T-helper 2 cell (primary cell): ENCODE data around the gene SLC22A13.
"Not testable (repeated sequence)": the region's sequence is repeated elsewhere in the genome, so short reads cannot be mapped to it uniquely, and the experiment has no call there.

Experiments
- DNase-seq, 5 experiments: peaks; one replicate each; pipeline versions ENCODE4 v3.0.0 to v3.0.0-alpha.2; 2012 to 2022

SLC22A13 gene

DNA sequence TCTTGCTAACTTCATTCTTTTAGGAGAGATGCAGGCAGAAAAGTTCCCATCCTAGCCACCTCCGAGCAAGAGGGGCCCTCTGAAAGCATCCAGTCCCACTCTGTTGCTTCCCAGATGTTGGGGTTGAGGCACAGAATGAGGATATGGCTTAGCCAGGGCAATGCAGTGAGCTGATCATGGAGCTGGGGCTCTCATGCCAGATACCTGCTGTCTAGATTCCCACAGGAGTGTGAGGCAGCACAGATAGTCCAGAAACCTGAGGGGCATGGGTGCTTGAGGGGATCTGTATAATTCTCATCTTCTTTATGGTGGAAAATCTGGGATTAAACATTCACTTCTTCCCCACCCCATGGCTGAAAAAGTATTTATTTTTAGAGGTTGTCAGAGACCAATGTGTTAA, 1.2 kb downstream of the SLC22A13 start:
- no peak for DNase-seq

- DNase-seq, result no peak
Measured at GRCh38 chr3:38267662-38268061, 2.0 kb downstream of the SLC22A13 start.

DNA sequence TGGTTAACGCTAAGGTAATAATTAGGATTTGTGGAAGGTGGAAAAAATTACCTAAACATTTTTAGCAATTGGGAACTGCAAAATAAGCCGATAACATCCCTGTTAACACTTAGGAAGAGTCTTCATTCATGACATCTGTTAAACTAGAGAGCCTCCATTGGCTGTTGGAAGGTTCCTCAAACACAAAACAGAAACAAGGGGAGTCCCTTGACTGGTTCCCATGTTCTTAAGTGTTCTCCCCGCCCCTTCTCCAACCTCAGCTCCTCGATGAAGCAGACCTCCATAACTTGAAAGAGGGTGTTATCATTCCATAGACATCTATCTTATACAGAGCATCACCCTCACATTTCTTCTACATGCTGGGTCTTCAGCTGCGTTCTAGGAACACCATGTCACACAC, 2.5 kb downstream of the SLC22A13 start:
- DNase-seq, result no peak

- DNase-seq, result no peak
Measured at GRCh38 chr3:38268522-38268921, 2.9 kb downstream of the SLC22A13 start.

DNA sequence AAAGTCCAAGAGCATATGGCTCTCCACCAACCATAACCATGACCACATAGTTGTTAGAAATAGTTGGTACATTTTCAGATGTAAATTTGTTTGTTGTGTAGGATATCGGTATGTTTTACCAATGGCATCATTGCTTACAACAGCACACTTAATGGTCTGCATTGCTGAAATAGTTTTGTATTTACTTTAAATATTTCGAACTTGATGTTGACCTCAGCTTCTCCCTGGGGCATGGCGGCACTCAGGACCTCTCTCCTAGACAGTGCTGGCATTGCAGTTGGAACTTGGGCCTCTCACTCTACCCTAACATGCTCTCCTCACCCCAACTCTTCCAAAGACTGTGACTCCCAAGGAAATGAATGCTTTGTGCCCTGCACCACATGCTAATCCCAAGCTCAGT, 5.0 kb downstream of the SLC22A13 start:
- DNase-seq, result no peak

DNA sequence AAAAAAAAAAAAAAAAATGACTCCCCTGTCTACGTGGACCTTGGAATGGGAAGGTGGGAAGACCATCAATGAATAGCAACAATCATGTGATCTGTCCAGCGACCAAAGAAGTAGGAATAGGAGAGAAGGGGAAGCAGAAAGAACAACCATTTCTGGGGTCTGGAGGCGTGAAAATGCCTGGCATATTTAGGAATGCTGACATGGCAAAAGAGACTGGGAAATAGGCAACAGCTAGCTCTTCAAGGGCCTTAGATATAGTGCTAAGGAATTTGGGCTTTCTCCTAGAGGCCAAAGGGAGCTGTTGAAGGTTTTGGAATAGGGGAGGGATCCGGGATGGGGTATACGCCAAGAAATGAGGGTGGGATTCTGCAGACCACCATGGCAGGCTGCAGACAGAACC, 5.9 kb downstream of the SLC22A13 start:
- DNase-seq, result no peak

GRCh38 chr3:38274864-38275649, 9.4 kb downstream of the SLC22A13 start:
- no peak for DNase-seq

DNA sequence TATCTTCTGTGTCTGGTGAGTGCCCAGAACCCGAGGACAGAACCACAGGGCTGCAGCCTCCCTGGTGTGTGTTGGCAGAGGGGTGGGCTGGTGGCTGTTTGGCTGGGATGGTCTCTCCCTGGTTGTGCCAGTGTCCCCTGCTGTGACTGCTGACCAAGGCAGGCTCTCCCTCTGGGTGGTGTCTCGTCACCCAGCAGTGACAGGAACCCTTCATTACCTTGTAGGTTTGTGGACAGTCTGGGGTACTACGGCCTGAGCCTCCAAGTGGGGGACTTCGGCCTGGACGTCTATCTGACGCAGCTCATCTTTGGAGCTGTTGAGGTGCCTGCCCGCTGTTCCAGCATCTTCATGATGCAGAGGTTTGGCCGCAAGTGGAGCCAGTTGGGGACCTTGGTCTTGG, 10.0 kb downstream of the SLC22A13 start:
- DNase-seq, result no peak

DNA sequence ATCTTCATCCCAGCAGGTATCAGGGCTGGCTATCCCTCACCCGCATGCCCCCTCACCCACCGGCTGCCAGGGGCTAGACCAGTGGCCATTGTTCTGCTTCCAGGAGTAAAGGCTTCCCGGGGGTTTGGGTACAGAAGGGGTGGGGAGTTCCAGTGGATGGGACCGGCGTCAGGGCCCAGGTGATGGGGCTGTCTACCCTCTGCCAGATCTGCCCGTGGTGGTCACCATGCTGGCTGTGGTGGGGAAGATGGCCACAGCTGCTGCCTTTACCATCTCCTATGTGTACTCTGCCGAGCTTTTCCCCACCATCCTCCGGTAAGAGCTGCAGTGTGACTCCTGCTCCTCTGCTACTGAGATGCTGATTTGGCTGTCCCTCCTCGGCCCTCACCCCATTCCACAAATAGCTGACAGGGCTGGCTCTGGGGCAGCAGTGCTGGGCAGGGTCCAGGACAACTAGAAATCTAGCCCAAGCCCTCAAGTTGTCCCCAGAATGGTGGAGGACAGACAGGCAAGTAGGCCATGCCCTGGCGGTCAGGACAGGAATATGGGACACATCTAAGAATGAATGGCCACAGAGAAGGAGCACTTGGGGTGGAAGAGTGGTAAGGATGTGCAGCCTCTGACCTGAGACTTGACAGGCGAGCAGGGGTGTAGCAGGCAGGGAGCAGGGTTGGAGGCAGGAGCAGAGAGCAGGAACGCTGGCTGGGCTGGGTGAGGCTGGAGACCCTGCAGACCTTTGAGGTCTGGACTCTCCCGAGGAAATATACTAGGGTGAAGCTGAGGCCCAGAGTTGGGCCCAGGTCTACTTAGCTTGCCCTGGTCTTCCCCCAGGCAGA, 10.7 kb downstream of the SLC22A13 start:
- DNase-seq, result no peak

- no peak for DNase-seq
Measured at GRCh38 chr3:38276917-38277630, 11.5 kb downstream of the SLC22A13 start.

DNA sequence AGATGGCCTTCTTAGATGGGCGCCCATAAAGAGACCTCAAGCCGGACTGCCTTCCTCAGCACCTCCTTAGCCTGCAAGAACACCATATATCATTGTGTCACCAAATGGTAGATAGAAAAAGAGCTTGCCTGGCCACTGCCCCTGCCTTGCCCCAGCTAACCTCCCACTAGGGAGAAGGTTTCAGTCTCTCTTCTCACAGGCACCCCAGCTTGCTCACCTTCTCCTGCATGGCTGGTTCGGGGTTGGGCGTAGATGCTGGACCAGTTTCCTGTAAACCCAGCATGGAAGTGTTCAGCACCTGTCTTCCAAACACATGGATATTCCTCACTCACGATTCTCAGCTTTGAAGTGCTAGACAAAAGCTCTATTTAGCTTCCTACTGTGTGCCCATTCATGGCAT, 13.2 kb downstream of the SLC22A13 start:
- no peak for DNase-seq

DNA sequence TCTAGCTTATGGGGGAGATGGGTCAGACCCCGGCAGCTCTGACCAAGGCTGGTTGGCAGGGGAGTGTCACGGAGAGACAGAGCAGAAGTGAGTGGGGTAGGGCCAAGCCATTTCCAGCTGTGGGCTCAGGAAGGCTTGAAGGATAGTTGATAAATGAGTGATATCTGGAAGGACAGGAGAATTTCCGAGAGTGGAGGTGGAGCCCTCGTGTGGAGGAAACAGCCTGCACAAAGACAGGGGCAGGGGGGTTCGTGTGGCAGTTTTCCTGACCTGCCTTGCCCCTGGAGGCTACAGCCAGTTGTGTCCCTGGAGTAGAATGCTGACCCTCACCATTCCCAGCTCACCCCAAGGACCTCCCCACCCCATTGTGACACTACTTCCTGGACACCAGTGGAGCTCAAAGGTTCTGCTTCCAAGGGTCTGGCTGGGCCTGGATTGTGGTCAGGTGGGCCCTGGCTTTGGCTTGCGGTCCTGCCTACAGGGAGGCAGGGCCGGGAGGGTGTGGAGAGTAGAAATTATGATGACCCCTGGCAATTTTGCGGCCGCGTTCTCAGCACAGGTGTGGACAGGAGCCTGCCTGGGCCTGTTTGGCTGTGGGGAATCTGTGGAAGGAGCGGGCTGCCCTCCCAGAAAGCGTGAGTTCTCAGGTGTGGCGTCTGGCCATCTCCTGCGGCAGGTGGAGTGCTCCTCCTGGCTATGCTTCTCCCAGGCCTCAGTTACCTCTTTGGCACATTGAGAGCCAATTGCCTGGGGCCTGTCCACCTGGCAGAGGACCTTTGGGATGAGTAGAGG, 16.5 kb downstream of the SLC22A13 start, which contains the start of gene SLC22A14:
TSS of gene SLC22A14 (plus strand) at position 400 of the 792 bp plus-strand sequence. CDS start 23,733 bp downstream, outside the sequence.
- DNase-seq, result no peak

GRCh38 chr3:38283810-38284755, 18.5 kb downstream of the SLC22A13 start:
- DNase-seq, result no peak

DNA sequence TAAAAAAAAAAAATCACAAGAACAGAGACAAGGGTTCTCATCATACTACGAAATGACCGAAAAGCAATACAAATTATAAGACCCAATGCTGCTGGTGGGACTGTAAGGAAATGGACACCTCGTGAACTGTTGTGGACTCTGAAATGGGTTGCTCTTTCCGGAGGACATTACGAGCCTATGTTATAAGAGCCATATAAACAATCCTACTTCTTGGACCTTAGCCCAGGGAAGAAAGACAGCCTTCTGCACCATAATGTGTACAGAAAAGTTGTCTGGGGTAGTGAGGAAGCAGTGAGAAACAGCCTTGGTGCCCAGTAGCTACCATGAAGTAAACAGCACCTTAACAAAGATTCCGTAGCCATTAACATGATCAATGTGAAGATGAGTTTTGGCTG, 19.1 kb downstream of the SLC22A13 start:
- no peak for DNase-seq

- not testable (repeated sequence) for DNase-seq
Measured at GRCh38 chr3:38289286-38290217, 23.9 kb downstream of the SLC22A13 start.

DNA sequence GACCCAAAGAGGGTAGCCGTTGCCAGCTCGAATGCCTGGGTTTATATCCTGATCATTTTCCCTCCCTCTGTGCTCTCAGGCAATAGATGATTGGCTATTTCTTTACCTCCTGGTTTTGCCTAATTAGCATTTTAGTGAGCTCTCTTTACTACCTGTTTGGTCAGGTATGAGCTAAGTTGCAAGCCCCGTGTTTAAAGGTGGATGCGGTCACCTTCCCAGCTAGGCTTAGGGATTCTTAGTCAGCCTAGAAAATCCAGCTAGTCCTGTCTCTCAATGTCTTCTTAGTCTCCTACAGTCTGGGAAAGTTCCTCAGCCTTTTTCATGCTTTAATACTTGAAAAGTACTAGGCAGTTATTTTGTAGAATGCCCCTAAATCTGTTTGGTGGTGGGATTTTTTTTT, 31.4 kb downstream of the SLC22A13 start:
- not testable (repeated sequence) for DNase-seq

- DNase-seq, result no peak
Measured at GRCh38 chr3:38297537-38297936, 31.9 kb downstream of the SLC22A13 start.

DNA sequence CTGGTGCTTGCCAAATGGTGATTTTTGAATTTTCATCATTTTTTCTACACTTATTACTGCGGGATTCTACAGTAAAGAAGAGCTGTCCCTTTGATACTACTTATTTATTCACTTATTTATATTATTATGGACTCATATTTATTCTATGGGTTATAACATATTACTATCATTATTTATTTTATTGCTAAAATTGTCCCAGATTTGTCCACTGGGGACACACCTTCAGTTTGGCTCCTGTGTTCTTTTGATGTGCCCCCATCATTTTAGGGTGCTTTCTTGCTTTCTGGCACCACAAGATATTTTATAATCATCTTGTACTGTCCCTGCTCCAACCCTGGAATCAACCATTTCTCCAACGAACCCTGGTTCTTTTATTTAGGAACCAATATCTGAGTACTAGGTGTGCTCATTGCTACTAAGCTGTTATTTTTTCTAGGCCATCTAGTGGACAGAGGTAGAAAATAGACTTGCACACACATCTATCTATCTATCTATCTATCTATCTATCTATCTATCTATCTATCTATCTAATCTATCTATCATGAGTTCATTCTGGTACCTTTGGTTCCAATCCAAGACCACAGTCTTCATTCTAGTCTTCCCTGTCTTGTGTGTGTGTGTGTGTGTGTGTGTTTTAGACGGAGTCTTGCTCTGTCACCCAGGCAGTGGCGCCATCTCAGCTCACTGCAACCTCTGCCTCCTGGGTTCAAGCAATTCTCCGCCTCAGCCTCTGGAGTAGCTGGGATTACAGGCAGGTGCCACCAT, 32.5 kb downstream of the SLC22A13 start:
- no peak for DNase-seq

DNA sequence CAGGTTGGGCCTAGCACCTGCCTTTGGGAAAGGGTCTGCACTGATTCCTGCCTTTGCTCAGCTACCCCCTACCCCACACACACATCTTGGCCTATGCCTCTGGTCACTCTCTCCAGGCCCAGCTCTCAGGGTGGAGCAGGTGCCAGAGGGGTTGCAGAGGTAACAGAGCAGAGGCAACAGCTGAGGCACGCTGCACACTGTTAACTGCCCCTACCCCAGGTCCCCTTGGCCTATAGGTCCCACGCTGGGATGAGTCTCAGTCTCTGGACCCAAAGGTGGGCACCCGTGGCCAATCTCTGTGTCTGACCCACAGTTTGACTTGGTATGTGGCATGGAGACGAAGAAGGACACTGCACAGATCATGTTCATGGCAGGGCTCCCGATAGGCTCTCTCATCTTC, 41.3 kb downstream of the SLC22A13 start:
- no peak for DNase-seq
